Suprapubic skin (tissue), 4 donors: ENCODE results near the gene HSPA5. TPM values are rescaled to one million over a fixed set of nuclear protein-coding genes. Genes with fewer than 3 reads are reported as not detected.

Source experiments
- DNase-seq, 2 donors: peaks; one replicate each; pipeline ENCODE4 v3.0.0-alpha.2; 2019; ENCODE audit warnings: low spot score in 2 of 2
- H3K27ac ChIP-seq: fragments of 200-600 bp; sonication (generic); one replicate; pipeline ENCODE4 v1.5.1; 2019
- H3K27me3 ChIP-seq: fragments of 200-600 bp; sonication (generic); one replicate; pipeline ENCODE4 v1.5.1; 2019
- H3K36me3 ChIP-seq: fragments of 200-600 bp; sonication (generic); one replicate; pipeline ENCODE4 v1.5.1; 2019
- H3K4me1 ChIP-seq: fragments of 200-600 bp; sonication (generic); one replicate; pipeline ENCODE4 v1.5.1; 2019
- H3K4me3 ChIP-seq: fragments of 200-600 bp; sonication (generic); one replicate; pipeline ENCODE4 v1.5.1; 2019; ENCODE audit warnings: mild to moderate bottlenecking
- H3K9me3 ChIP-seq: fragments of 200-600 bp; sonication (generic); one replicate; pipeline ENCODE4 v1.5.1; 2019
- EP300 ChIP-seq: sonication (generic); formaldehyde crosslinking; IDR thresholded peaks from one replicate; pipeline ENCODE4 v1.6.1; 2017; ENCODE audit warnings: antibody characterized with exemption
- POLR2A ChIP-seq, 2 donors: fragments of 450-650 bp; IDR thresholded peaks; one replicate each; pipeline ENCODE4 v1.6.1; 2017; ENCODE audit warnings: antibody characterized with exemption in 2 of 2, mild to moderate bottlenecking in 2 of 2, moderate library complexity in 2 of 2
- POLR2AphosphoS5 ChIP-seq, 3 donors: sonication (generic); formaldehyde crosslinking; IDR thresholded peaks; one replicate each; pipeline ENCODE4 v1.6.1; 2017; ENCODE audit warnings: antibody characterized with exemption in 3 of 3
- WGBS: methylation state at CpG from one replicate; pipeline ENCODE4 v1.1.5; 2018; 5-methylcytosine and 5-hydroxymethylcytosine counted together
- total RNA-seq, 4 donors: library from RNA; depleted of rRNA; stranded (reverse); fragments of >200 nt; gene quantifications; one replicate each; pipeline ENCODE4 v1.1.0, GENCODE V29; 2016
- TF ChIP-seq, protein P1 (sequence below), 2 donors: fragments of 200-600 bp in 1 of 2; fragments of 450-650 bp in 1 of 2; sonication (generic) in 1 of 2; IDR thresholded peaks; one replicate each; pipeline ENCODE4 v1.5.1; 2016 to 2019; ENCODE audit warnings: antibody characterized with exemption in 2 of 2, mild to moderate bottlenecking in 1 of 2, moderate library complexity in 1 of 2

The HSPA5 gene
- total RNA-seq, 4 donors from 2014 or later = 42.4 to 88.4 (median 74.6) TPM

GRCh38 chr9:125241863-125242739 is 958 bp upstream of the HSPA5 start:
- WGBS = 25% methylated on average over 27 of the region's 27 CpGs
- H3K27ac ChIP-seq = peak overlapping the region; percentile 83
- H3K4me1 ChIP-seq = peaks cover 38% of the 10 kb centered on the region
- TF ChIP-seq, protein P1, sequence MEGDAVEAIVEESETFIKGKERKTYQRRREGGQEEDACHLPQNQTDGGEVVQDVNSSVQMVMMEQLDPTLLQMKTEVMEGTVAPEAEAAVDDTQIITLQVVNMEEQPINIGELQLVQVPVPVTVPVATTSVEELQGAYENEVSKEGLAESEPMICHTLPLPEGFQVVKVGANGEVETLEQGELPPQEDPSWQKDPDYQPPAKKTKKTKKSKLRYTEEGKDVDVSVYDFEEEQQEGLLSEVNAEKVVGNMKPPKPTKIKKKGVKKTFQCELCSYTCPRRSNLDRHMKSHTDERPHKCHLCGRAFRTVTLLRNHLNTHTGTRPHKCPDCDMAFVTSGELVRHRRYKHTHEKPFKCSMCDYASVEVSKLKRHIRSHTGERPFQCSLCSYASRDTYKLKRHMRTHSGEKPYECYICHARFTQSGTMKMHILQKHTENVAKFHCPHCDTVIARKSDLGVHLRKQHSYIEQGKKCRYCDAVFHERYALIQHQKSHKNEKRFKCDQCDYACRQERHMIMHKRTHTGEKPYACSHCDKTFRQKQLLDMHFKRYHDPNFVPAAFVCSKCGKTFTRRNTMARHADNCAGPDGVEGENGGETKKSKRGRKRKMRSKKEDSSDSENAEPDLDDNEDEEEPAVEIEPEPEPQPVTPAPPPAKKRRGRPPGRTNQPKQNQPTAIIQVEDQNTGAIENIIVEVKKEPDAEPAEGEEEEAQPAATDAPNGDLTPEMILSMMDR (IDR thresholded peaks at IDR 0.05) = no peak
- TF ChIP-seq EP300 (no peak), POLR2AphosphoS5 (IDR thresholded peaks at IDR 0.05) (peak in 1 of 3 donors; percentile 1), POLR2A (IDR thresholded peaks at IDR 0.05) (no peak)
- no peaks in the 10 kb centered on the region for H3K9me3 ChIP-seq
- peaks cover 25% of the 10 kb centered on the region for H3K36me3 ChIP-seq
- H3K27me3 ChIP-seq = no peaks in the 10 kb centered on the region
- peak; percentile 74 to 81 for DNase-seq
- peak overlapping the region; percentile 67 for H3K4me3 ChIP-seq

GRCh38 chr9:125240649-125240999 is 519 bp downstream of the HSPA5 start:
- TF ChIP-seq EP300 (no peak), POLR2AphosphoS5 (IDR thresholded peaks at IDR 0.05) (no peak), POLR2A (IDR thresholded peaks at IDR 0.05) (no peak)
- TF ChIP-seq, protein P1 (IDR thresholded peaks at IDR 0.05) = no peak
- Histone ChIP-seq H3K4me1 (peaks cover 49% of the 10 kb centered on the region), H3K27ac (peak overlapping the region; percentile 86), H3K27me3 (no peaks in the 10 kb centered on the region), H3K4me3 (peak overlapping the region; percentile 67), H3K36me3 (peaks cover 40% of the 10 kb centered on the region), H3K9me3 (no peaks in the 10 kb centered on the region)
- peak in 1 of 2 donors; percentile 70 for DNase-seq
- 0% methylated on average over 13 of the region's 33 CpGs for WGBS

GRCh38 chr9:125239631-125240597 is 1.2 kb downstream of the HSPA5 start:
- H3K36me3 ChIP-seq = peaks cover 47% of the 10 kb centered on the region
- peaks cover 55% of the 10 kb centered on the region for H3K4me1 ChIP-seq
- H3K9me3 ChIP-seq = no peaks in the 10 kb centered on the region
- 16% methylated on average over 8 of the region's 8 CpGs for WGBS
- no peak for DNase-seq
- TF ChIP-seq, protein P1 (IDR thresholded peaks at IDR 0.05) = no peak
- no peak for TF ChIP-seq POLR2A (IDR thresholded peaks at IDR 0.05)
- no peak for TF ChIP-seq EP300
- TF ChIP-seq POLR2AphosphoS5 (IDR thresholded peaks at IDR 0.05) = no peak
- H3K27ac ChIP-seq = peak overlapping the region; percentile 86
- H3K4me3 ChIP-seq = peak overlapping the region; percentile 67
- H3K27me3 ChIP-seq = no peaks in the 10 kb centered on the region

DNA sequence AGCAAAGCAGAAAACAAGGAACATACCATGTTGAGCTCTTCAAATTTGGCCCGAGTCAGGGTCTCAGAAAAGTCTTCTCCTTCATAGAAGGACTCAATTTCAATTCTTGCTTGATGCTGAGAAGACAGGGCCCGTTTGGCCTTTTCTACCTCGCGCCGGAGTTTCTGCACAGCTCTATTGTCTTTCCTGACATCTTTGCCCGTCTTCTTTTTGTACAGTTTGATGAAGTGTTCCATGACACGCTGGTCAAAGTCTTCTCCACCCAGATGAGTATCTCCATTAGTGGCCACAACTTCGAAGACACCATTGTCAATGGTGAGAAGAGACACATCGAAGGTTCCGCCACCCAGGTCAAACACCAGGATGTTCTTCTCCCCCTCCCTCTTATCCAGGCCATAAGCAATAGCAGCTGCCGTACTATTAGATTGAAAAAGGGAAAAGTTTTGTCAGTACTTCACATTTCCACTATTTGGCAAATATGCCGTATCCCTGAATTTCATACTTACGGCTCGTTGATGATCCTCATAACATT is 2.2 kb downstream of the HSPA5 start:
- H3K36me3 ChIP-seq = peaks cover 52% of the 10 kb centered on the region
- H3K4me1 ChIP-seq = peaks cover 55% of the 10 kb centered on the region
- H3K4me3 ChIP-seq = peak overlapping the region; percentile 67

More for the DNA sequence above, 2.2 kb downstream of the HSPA5 start:
- no peak for DNase-seq
- Histone ChIP-seq H3K27me3 (no peaks in the 10 kb centered on the region), H3K27ac (no peak overlapping the region), H3K9me3 (no peaks in the 10 kb centered on the region)
- 77% methylated on average over 14 of the region's 14 CpGs for WGBS
- TF ChIP-seq EP300 = no peak
- no peak for TF ChIP-seq POLR2AphosphoS5 (IDR thresholded peaks at IDR 0.05)
- no peak for TF ChIP-seq POLR2A (IDR thresholded peaks at IDR 0.05)
- TF ChIP-seq, protein P1 (IDR thresholded peaks at IDR 0.05) = no peak
